Spleen (tissue), 7 donors: Measurements from ENCODE around the gene WNT6.

Experiments
- POLR2A ChIP-seq, 3 donors: fragments of 450-650 bp; IDR thresholded peaks; one replicate each; pipeline ENCODE4 v1.5.1; 2017; ENCODE audit warnings: antibody characterized with exemption in 3 of 3, mild to moderate bottlenecking in 1 of 3
- TF ChIP-seq, protein P1 (sequence below), 11 experiments: fragments of 200-600 bp in 7 of 11; fragments of 450-650 bp in 4 of 11; sonication (generic) in 4 of 11; IDR thresholded peaks in 8 of 11; conservative IDR thresholded peaks in 3 of 11; 1 replicate in 7 of 11; 2 replicates in 4 of 11; pipeline versions ENCODE4 v1.4.0 to v1.8.0; 2016 to 2021; ENCODE audit warnings: antibody characterized with exemption in 11 of 11, inconsistent platforms in 4 of 11, mild to moderate bottlenecking in 1 of 11
- donor health status: DM: no; HTN: no; CAD: no; lungs with moderate emphysema.
- donor health status: DM: no; HTN: no; CAD: no.
- donor health status: DM: no; HTN: no; CAD: no.

DNA sequence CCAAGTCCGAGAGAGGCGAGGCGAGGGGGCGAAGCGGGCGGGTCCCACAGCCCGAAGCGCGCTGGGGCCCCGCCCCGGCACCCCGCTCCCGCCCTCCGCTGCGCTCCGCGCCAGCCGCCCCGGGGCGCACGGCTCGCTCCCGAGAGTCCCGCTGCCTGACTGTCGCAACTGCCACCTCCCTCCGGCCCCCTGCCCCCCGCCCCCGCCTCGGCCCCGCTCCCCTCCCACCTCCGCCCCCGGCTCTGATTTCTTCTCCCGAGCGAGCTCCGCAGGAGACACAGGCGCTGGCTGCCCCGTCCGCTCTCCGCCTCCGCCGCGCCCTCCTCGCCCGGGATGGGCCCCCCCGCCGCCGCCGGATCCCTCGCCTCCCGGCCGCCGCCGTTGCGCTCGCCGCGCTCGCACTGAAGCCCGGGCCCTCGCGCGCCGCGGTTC lies at the start of gene WNT6:
- TF ChIP-seq, protein P1, sequence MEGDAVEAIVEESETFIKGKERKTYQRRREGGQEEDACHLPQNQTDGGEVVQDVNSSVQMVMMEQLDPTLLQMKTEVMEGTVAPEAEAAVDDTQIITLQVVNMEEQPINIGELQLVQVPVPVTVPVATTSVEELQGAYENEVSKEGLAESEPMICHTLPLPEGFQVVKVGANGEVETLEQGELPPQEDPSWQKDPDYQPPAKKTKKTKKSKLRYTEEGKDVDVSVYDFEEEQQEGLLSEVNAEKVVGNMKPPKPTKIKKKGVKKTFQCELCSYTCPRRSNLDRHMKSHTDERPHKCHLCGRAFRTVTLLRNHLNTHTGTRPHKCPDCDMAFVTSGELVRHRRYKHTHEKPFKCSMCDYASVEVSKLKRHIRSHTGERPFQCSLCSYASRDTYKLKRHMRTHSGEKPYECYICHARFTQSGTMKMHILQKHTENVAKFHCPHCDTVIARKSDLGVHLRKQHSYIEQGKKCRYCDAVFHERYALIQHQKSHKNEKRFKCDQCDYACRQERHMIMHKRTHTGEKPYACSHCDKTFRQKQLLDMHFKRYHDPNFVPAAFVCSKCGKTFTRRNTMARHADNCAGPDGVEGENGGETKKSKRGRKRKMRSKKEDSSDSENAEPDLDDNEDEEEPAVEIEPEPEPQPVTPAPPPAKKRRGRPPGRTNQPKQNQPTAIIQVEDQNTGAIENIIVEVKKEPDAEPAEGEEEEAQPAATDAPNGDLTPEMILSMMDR (IDR thresholded peaks at IDR 0.05 in 8 of 11, conservative IDR thresholded peaks at IDR 0.05 in 3 of 11) = no peak
- no peak for TF ChIP-seq POLR2A (IDR thresholded peaks at IDR 0.05)
